HEK293T (cell line): ENCODE measurements around the gene OSBPL3.

Source experiments
- ARNT ChIP-seq: fragments of 450-650 bp; IDR thresholded peaks from 2 replicates; pipeline ENCODE4 v1.6.1; 2017; ENCODE audit warnings: mild to moderate bottlenecking
- BHLHE40 ChIP-seq: fragments of 450-650 bp; IDR thresholded peaks from 2 replicates; pipeline ENCODE4 v1.6.1; 2016; ENCODE audit warnings: mild to moderate bottlenecking, moderate library complexity, borderline replicate concordance
- FOXK2 ChIP-seq: fragments of 450-650 bp; IDR thresholded peaks from 2 replicates; pipeline ENCODE4 v1.6.1; 2016; ENCODE audit warnings: mild to moderate bottlenecking
- HDGF ChIP-seq: fragments of 450-650 bp; IDR thresholded peaks from 2 replicates; pipeline ENCODE4 v1.6.1; 2017; ENCODE audit warnings: antibody characterized with exemption, borderline replicate concordance
- SP1 ChIP-seq: fragments of 450-650 bp; IDR thresholded peaks from 2 replicates; pipeline ENCODE4 v1.6.1; 2017
- SUZ12 ChIP-seq: fragments of 450-650 bp; IDR thresholded peaks from 2 replicates; pipeline ENCODE4 v1.6.1; 2016; ENCODE audit warnings: mild to moderate bottlenecking
- TARDBP ChIP-seq: fragments of 450-650 bp; IDR thresholded peaks from 2 replicates; pipeline ENCODE4 v1.6.1; 2016

- no peak for TF ChIP-seq BHLHE40
- no peak for TF ChIP-seq ARNT
- TF ChIP-seq TARDBP = no peak
- no peak for TF ChIP-seq FOXK2
- TF ChIP-seq HDGF = no peak
- TF ChIP-seq SUZ12 = no peak
- no peak for TF ChIP-seq SP1
Observed at GRCh38 chr7:24866004-24866615, 113.9 kb downstream of the OSBPL3 start.
